GM12865 (cell line): ENCODE results near the gene SGSM2.

Source experiments
- DNase-seq: peaks from one replicate; pipeline ENCODE4 v3.0.0; 2010; ENCODE audit warnings: low read depth
- H3K4me3 ChIP-seq: 2 replicates; pipeline ENCODE4 v1.5.1; 2011; ENCODE audit warnings: mild to moderate bottlenecking, low read depth, low read length, control low read depth
- CTCF ChIP-seq: IDR thresholded peaks from 2 replicates; pipeline ENCODE4 v1.5.1; 2011; ENCODE audit warnings: low read length, control low read depth, low read depth, inconsistent platforms; ENCODE audit not compliant: insufficient read depth; ENCODE audit errors: missing control alignments

Gene SGSM2

DNA sequence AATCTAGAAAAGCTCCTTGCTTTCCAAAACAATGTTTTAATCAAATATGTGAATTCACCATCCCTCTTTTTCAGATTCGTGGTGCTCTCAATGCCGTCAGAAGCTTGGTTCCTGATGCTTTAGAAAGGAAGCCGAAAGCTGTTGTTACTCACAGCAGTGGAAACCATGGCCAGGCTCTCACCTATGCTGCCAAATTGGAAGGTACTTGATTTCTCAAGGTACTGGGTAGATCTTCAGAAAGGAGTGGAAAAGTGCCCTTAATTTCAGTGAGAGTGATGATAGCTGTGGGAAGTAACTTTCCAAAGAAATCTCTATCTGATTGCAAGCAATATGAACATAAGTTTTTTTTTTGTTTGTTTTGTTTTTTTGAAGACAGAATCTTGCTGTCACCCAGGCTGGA lies 19.5 kb upstream of the SGSM2 start:
- no peak for DNase-seq
- no peak for TF ChIP-seq CTCF
- no peak overlapping the region for H3K4me3 ChIP-seq

DNA sequence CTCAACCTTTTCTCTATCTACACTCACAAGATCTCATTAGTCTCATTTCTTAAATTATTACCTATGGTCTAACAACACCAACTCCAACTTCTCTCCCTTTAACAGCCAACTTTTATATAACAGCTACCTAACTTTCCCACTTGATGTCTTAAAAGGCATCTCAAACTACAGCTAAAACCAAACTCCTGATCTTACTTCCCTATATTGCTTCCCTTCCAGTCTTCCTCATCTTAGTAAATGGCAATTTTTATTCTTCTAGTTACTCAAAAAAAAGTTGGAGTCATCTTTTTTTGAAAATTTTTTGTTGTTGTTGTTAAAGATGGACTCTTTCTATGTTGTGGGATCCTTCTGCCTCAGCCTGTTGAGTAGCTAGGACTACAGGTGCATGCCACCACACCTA lies 18.2 kb upstream of the SGSM2 start:
- DNase-seq = no peak
- no peak for TF ChIP-seq CTCF
- H3K4me3 ChIP-seq = no peak overlapping the region

GRCh38 chr17:2321399-2321798 lies 15.9 kb upstream of the SGSM2 start:
- no peak for TF ChIP-seq CTCF
- DNase-seq = no peak
- H3K4me3 ChIP-seq = no peak overlapping the region

DNA sequence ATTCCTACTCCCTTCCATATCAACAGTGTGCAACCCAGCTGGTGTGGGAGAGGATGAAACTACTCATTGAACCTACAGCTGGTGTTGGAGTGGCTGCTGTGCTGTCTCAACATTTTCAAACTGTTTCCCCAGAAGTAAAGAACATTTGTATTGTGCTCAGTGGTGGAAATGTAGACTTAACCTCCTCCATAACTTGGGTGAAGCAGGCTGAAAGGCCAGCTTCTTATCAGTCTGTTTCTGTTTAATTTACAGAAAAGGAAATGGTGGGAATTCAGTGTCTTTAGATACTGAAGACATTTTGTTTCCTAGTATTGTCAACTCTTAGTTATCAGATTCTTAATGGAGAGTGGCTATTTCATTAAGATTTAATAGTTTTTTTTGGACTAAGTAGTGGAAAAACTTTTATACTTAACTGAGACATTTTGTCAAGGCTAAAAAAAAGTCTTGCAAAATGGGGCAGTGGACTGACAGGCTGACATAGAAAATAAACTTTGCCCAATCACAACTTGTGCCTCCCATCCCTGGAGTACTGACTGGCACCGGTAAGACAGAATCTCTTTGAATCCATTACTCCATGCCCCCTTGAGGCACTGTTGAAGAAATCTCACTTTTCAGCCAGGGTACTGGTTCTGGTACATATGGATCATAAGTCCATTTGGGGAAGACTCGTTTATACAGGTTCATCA lies 13.5 kb upstream of the SGSM2 start:
- H3K4me3 ChIP-seq = no peak overlapping the region
- TF ChIP-seq CTCF = no peak
- no peak for DNase-seq

DNA sequence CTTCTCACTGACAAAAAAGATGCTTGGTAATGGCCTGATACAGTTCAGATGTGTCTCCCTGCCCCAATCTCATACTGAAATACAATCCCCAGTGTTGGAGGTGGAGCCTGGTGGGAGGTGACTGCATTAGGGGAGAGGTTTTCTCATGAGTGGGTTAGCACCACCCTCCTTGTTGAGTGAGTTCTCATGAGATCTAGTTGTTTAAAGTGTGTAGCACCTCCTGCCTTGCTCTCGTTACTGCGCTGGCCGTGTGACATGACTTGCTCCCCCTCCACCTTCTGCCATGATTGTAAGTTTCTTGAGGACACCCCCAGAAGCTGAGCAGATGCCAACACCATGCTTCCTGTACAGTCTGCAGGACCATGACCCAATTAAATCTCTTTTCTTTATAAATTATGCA lies 6.0 kb upstream of the SGSM2 start:
- no peak overlapping the region for H3K4me3 ChIP-seq
- TF ChIP-seq CTCF = no peak
- DNase-seq = no peak

- no peak for TF ChIP-seq CTCF
- peak overlapping the region; percentile 89 for H3K4me3 ChIP-seq
- DNase-seq = no peak
These were observed 1.5 kb upstream of the SGSM2 start for GRCh38 chr17:2335726-2336214.
